Neural crest cell (in vitro differentiated cells): ENCODE data around the gene A4GALT. TPM values are rescaled to one million over a fixed set of nuclear protein-coding genes. Genes with fewer than 3 reads are reported as not detected.
"Not testable (repeated sequence)": the region's sequence is repeated elsewhere in the genome, so short reads cannot be mapped to it uniquely, and the experiment has no call there.

Experiments used
- DNase-seq: peaks from one replicate; pipeline ENCODE4 v3.0.0; 2021; ENCODE audit warnings: low read depth, mixed read lengths, low spot score
- H3K27ac Mint-ChIP-seq: one replicate; pipeline ENCODE4 v1.8.0; 2021; ENCODE audit warnings: mild to moderate bottlenecking, mixed read lengths; ENCODE audit not compliant: unreplicated experiment
- H3K27me3 Mint-ChIP-seq: 2 replicates; pipeline ENCODE4 v1.8.0; 2021; ENCODE audit warnings: low read depth, mild to moderate bottlenecking, mixed read lengths
- H3K36me3 Mint-ChIP-seq: 2 replicates; pipeline ENCODE4 v1.8.0; 2021; ENCODE audit warnings: low read depth, mild to moderate bottlenecking, mixed read lengths
- H3K4me1 Mint-ChIP-seq: 2 replicates; pipeline ENCODE4 v1.8.0; 2021; ENCODE audit warnings: mixed read lengths
- H3K4me3 Mint-ChIP-seq: one replicate; pipeline ENCODE4 v1.8.0; 2021; ENCODE audit warnings: mild to moderate bottlenecking, mixed read lengths
- H3K9me3 Mint-ChIP-seq: 2 replicates; pipeline ENCODE4 v1.8.0; 2021; ENCODE audit warnings: mixed read lengths
- CTCF ChIP-seq: fragments of 200-600 bp; sonication (generic); conservative IDR thresholded peaks from 2 replicates; pipeline ENCODE4 v1.5.0; 2021; ENCODE audit warnings: antibody characterized with exemption, mild to moderate bottlenecking
- total RNA-seq: library from RNA; stranded (reverse); gene quantifications from 2 replicates; pipeline ENCODE4 v1.2.1, GENCODE V29; 2021

Gene A4GALT
- total RNA-seq, 1 donor from 2014 or later, result 0.35 TPM

- Mint-ChIP-seq H3K36me3 (no peaks in the 10 kb centered on the region), H3K27ac (no peak overlapping the region), H3K27me3 (no peaks in the 10 kb centered on the region), H3K9me3 (no peaks in the 10 kb centered on the region), H3K4me3 (no peak overlapping the region), H3K4me1 (peaks cover 30% of the 10 kb centered on the region)
- no peak for TF ChIP-seq CTCF
- DNase-seq, result no peak
Observed at GRCh38 chr22:42743501-42743991, 22.9 kb upstream of the A4GALT start.

- Mint-ChIP-seq H3K36me3 (no peaks in the 10 kb centered on the region), H3K9me3 (no peaks in the 10 kb centered on the region), H3K4me1 (peaks cover 24% of the 10 kb centered on the region), H3K27ac (no peak overlapping the region), H3K27me3 (no peaks in the 10 kb centered on the region), H3K4me3 (no peak overlapping the region)
- no peak for DNase-seq
- TF ChIP-seq CTCF, result no peak
Observed at GRCh38 chr22:42742940-42743339, 22.3 kb upstream of the A4GALT start.

- H3K27ac Mint-ChIP-seq, H3K4me3 Mint-ChIP-seq, H3K4me1 Mint-ChIP-seq, DNase-seq, H3K36me3 Mint-ChIP-seq, H3K9me3 Mint-ChIP-seq, H3K27me3 Mint-ChIP-seq: not testable (repeated sequence)
Observed at GRCh38 chr22:42740320-42740719, 19.6 kb upstream of the A4GALT start.

GRCh38 chr22:42734406-42734805, 13.7 kb upstream of the A4GALT start:
- H3K4me1 Mint-ChIP-seq, result no peaks in the 10 kb centered on the region
- no peaks in the 10 kb centered on the region for H3K9me3 Mint-ChIP-seq
- TF ChIP-seq CTCF, result no peak
- H3K4me3 Mint-ChIP-seq, result no peak overlapping the region
- H3K36me3 Mint-ChIP-seq, result no peaks in the 10 kb centered on the region
- H3K27me3 Mint-ChIP-seq, result no peaks in the 10 kb centered on the region
- H3K27ac Mint-ChIP-seq, result no peak overlapping the region
- no peak for DNase-seq

GRCh38 chr22:42733394-42733793, 12.7 kb upstream of the A4GALT start:
- H3K27ac Mint-ChIP-seq, DNase-seq, H3K36me3 Mint-ChIP-seq, H3K4me1 Mint-ChIP-seq, H3K27me3 Mint-ChIP-seq, H3K9me3 Mint-ChIP-seq, H3K4me3 Mint-ChIP-seq: not testable (repeated sequence)

- no peak for TF ChIP-seq CTCF
- Mint-ChIP-seq H3K4me3 (no peak overlapping the region), H3K27ac (no peak overlapping the region), H3K4me1 (peaks cover 5% of the 10 kb centered on the region), H3K36me3 (no peaks in the 10 kb centered on the region), H3K9me3 (no peaks in the 10 kb centered on the region), H3K27me3 (peaks cover 2% of the 10 kb centered on the region)
- DNase-seq, result no peak
Observed at GRCh38 chr22:42732081-42732480, 11.4 kb upstream of the A4GALT start.

- H3K4me3 Mint-ChIP-seq, result no peak overlapping the region
- H3K36me3 Mint-ChIP-seq, result no peaks in the 10 kb centered on the region
- DNase-seq, result no peak
- TF ChIP-seq CTCF, result no peak
- no peaks in the 10 kb centered on the region for H3K9me3 Mint-ChIP-seq
- H3K27me3 Mint-ChIP-seq, result peaks cover 26% of the 10 kb centered on the region
- peaks cover 13% of the 10 kb centered on the region for H3K4me1 Mint-ChIP-seq
- no peak overlapping the region for H3K27ac Mint-ChIP-seq
Observed at GRCh38 chr22:42726811-42727210, 6.1 kb upstream of the A4GALT start.
